Measurements from ENCODE around the gene ATG9A. TPM values are rescaled to one million over a fixed set of nuclear protein-coding genes. Genes with fewer than 3 reads are reported as not detected.
A peak's percentile ranks its signal among the peaks of the same experiment; 100 is the strongest.

The ATG9A gene
- total RNA-seq, 1 experiment from 2014 or later: 16.6 TPM

GRCh38 chr2:219182331-219183150 lies 46.9 kb downstream of the ATG9A start:
- Histone ChIP-seq H2AFZ (ENCODE audit: low read length) (no peak overlapping the region), H3K27me3 (ENCODE audit: low read length) (no peaks in the 10 kb centered on the region), H3K9me3 (ENCODE audit: low read length) (no peaks in the 10 kb centered on the region), H3K4me3 (ENCODE audit: low read length) (no peak overlapping the region), H3K9ac (ENCODE audit: low read length) (no peak overlapping the region), H3K36me3 (ENCODE audit: insufficient read depth, low read length) (peaks cover 30% of the 10 kb centered on the region), H3K27ac (ENCODE audit: low read length) (no peak overlapping the region), H3K4me1 (ENCODE audit: low read length) (peaks cover 13% of the 10 kb centered on the region), H4K20me1 (ENCODE audit: insufficient read depth, low read depth, low read length) (no peaks in the 10 kb centered on the region; the same call in 1 of the 2 replicates), H3K79me2 (ENCODE audit: low read length) (peaks cover 17% of the 10 kb centered on the region), H3K4me2 (ENCODE audit: low read depth, low read length, poor library complexity, severe bottlenecking) (no peak overlapping the region), H3K9me2 (replicated peaks; ENCODE audit: insufficient read depth, low read length) (no peaks in the 10 kb centered on the region)
- peak; percentile 7 for DNase-seq

GRCh38 chr2:219181531-219181930 lies 47.9 kb downstream of the ATG9A start:
- Histone ChIP-seq H3K4me1 (ENCODE audit: low read length) (peaks cover 18% of the 10 kb centered on the region), H3K9me2 (replicated peaks; ENCODE audit: insufficient read depth, low read length) (no peaks in the 10 kb centered on the region), H2AFZ (ENCODE audit: low read length) (no peak overlapping the region), H3K27me3 (ENCODE audit: low read length) (no peaks in the 10 kb centered on the region), H3K9ac (ENCODE audit: low read length) (no peak overlapping the region), H4K20me1 (ENCODE audit: insufficient read depth, low read depth, low read length) (no peaks in the 10 kb centered on the region; the same call in 1 of the 2 replicates), H3K36me3 (ENCODE audit: insufficient read depth, low read length) (peaks cover 30% of the 10 kb centered on the region), H3K79me2 (ENCODE audit: low read length) (peaks cover 18% of the 10 kb centered on the region), H3K4me3 (ENCODE audit: low read length) (no peak overlapping the region), H3K4me2 (ENCODE audit: low read depth, low read length, poor library complexity, severe bottlenecking) (no peak overlapping the region), H3K9me3 (ENCODE audit: low read length) (no peaks in the 10 kb centered on the region), H3K27ac (ENCODE audit: low read length) (no peak overlapping the region)
- no peak for DNase-seq

DNA sequence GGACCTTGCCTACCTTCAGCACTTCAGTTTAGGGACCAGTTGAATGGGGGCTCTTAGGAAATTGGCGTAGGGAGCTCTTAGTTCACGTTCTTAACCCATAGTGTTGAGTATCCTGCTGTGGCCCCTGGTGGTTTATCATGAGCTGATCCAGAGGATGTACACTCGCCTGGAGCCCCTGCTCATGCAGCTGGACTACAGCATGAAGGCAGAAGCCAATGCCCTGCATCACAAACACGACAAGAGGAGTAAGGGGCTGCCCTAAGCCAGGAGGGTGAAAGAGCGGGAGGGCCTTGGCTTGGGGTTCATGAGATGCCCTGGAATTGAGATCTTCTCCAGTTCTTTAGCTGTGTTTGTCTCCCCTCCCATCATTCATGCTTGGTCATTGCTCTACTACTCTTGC lies 48.5 kb downstream of the ATG9A start:
- no peak overlapping the region for H3K4me2 ChIP-seq (ENCODE audit: low read depth, low read length, poor library complexity, severe bottlenecking)
- DNase-seq: no peak
- H3K4me1 ChIP-seq (ENCODE audit: low read length): peaks cover 16% of the 10 kb centered on the region
- H3K9ac ChIP-seq (ENCODE audit: low read length): no peak overlapping the region
- peaks cover 30% of the 10 kb centered on the region for H3K36me3 ChIP-seq (ENCODE audit: insufficient read depth, low read length)
- H3K27ac ChIP-seq (ENCODE audit: low read length): no peak overlapping the region
- no peaks in the 10 kb centered on the region for H3K27me3 ChIP-seq (ENCODE audit: low read length)
- H2AFZ ChIP-seq (ENCODE audit: low read length): no peak overlapping the region
- H3K9me2 ChIP-seq (replicated peaks; ENCODE audit: insufficient read depth, low read length): no peaks in the 10 kb centered on the region
- H4K20me1 ChIP-seq (ENCODE audit: insufficient read depth, low read depth, low read length): no peaks in the 10 kb centered on the region; the same call in 1 of the 2 replicates
- H3K4me3 ChIP-seq (ENCODE audit: low read length): no peak overlapping the region
- peaks cover 24% of the 10 kb centered on the region for H3K79me2 ChIP-seq (ENCODE audit: low read length)
- no peaks in the 10 kb centered on the region for H3K9me3 ChIP-seq (ENCODE audit: low read length)

DNA sequence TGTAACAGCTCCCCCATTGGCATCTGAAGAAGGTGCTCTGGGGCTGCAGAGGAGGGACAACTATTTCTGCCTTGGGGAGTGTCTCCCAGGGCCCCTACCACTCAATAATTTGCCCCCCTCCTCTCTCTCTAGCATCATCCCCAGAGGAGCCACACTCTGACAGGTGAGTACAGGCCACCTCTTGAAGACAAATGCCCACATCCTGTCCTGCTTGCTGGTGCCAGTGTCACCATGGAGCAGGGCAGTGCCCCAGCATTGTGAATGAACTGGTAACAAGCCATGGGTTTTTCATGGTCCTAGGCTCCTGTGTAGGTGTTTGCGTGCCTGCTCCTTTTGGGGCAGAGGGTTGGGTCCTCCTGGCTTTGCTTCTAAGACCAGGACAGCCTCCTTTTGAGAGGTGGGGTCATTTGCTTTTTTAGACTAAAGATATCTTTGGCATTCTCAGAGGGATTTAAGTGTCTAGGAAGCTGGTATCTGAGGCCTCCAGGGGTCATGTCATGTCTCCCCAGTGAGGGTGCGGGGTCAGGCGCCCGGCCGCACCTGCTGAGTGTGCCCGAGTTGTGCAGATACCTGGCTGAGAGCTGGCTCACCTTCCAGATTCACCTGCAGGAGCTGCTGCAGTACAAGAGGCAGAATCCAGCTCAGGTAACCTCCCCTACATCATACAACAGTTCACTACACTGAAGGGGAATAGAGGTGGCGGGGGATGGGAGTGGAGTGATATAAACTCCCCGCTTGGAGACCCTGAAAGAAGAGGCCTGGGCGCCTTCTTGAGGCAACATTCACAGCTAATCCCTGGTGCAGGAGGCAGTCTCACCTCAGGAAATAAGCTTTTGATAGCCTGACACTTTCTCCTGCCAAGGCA lies 49.6 kb downstream of the ATG9A start:
- Histone ChIP-seq H3K9ac (ENCODE audit: low read length) (peak overlapping the region; percentile 94; the same call in 1 of the 2 replicates), H3K79me2 (ENCODE audit: low read length) (peaks cover 32% of the 10 kb centered on the region), H3K4me3 (ENCODE audit: low read length) (peak overlapping the region; percentile 81; the same call in 1 of the 2 replicates), H3K36me3 (ENCODE audit: insufficient read depth, low read length) (peaks cover 31% of the 10 kb centered on the region), H4K20me1 (ENCODE audit: insufficient read depth, low read depth, low read length) (no peaks in the 10 kb centered on the region; the same call in 1 of the 2 replicates), H2AFZ (ENCODE audit: low read length) (no peak overlapping the region), H3K9me2 (replicated peaks; ENCODE audit: insufficient read depth, low read length) (no peaks in the 10 kb centered on the region), H3K4me2 (ENCODE audit: low read depth, low read length, poor library complexity, severe bottlenecking) (peak overlapping the region; percentile 92), H3K9me3 (ENCODE audit: low read length) (no peaks in the 10 kb centered on the region), H3K27me3 (ENCODE audit: low read length) (no peaks in the 10 kb centered on the region), H3K4me1 (ENCODE audit: low read length) (peaks cover 22% of the 10 kb centered on the region), H3K27ac (ENCODE audit: low read length) (no peak overlapping the region)
- DNase-seq: no peak

- Histone ChIP-seq H3K27me3 (ENCODE audit: low read length) (no peaks in the 10 kb centered on the region), H3K4me2 (ENCODE audit: low read depth, low read length, poor library complexity, severe bottlenecking) (peak overlapping the region; percentile 92), H3K9ac (ENCODE audit: low read length) (peak overlapping the region; percentile 94), H3K9me2 (replicated peaks; ENCODE audit: insufficient read depth, low read length) (no peaks in the 10 kb centered on the region), H4K20me1 (ENCODE audit: insufficient read depth, low read depth, low read length) (no peaks in the 10 kb centered on the region), H3K9me3 (ENCODE audit: low read length) (no peaks in the 10 kb centered on the region), H2AFZ (ENCODE audit: low read length) (peak overlapping the region; percentile 76; the same call in 1 of the 2 replicates), H3K27ac (ENCODE audit: low read length) (peak overlapping the region; percentile 52), H3K79me2 (ENCODE audit: low read length) (peaks cover 39% of the 10 kb centered on the region), H3K36me3 (ENCODE audit: insufficient read depth, low read length) (peaks cover 32% of the 10 kb centered on the region), H3K4me3 (ENCODE audit: low read length) (peak overlapping the region; percentile 81), H3K4me1 (ENCODE audit: low read length) (peaks cover 22% of the 10 kb centered on the region)
- peak; percentile 68 for DNase-seq
These were observed 50.9 kb downstream of the ATG9A start for GRCh38 chr2:219178377-219179175.

DNA sequence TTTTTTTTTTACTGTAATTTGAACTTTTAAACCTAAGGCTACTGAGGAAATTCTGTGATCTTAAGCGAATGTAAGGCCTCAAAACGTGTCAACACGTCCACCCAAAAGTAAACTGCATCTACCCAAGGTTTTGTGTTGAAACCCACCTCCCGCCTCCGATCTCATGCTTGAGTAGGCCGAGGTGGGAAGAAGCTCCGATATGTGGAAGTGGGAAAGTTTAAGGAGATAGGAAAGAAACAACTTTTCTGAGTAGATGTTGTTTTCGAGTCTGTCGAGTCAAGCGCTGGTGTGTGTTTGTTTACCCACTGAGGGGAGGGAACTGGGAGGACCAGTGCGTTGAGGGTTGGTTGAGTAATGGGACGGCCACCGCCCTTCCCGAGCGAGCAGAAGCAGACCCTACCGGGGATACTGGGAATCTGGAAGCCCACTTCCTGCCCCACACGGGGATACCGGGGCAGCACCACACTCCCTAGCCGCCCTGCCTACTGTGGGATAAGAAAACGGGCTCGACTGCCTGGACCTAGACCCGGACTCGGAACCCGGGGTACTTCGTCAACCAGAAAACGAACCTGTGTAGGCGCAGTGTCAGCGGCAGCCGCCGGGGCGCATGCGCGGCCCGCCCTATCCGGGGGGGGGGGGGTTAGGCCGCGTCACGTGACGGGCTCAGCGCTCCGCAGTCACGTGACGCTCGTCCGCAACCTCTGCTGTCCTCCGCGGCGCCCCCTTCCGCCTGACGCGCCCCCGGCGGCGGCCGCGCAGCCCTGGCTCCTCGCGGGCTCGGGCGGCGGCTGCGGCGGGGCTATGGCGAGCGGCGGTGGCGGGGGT lies 51.7 kb downstream of the ATG9A start, which contains the start of gene RETREG2:
RETREG2 (plus strand) TSS at position 724 of the 825 bp plus-strand sequence; CDS start at position 802, 78 bp downstream.
- peaks cover 26% of the 10 kb centered on the region for H3K36me3 ChIP-seq (ENCODE audit: insufficient read depth, low read length)
- H3K9ac ChIP-seq (ENCODE audit: low read length): peak within 1 kb of the TSS; percentile 98
- peaks cover 39% of the 10 kb centered on the region for H3K79me2 ChIP-seq (ENCODE audit: low read length)
- H3K9me3 ChIP-seq (ENCODE audit: low read length): no peaks in the 10 kb centered on the region
- H3K27ac ChIP-seq (ENCODE audit: low read length): peak within 1 kb of the TSS; percentile 88
- H3K4me1 ChIP-seq (ENCODE audit: low read length): peaks cover 22% of the 10 kb centered on the region
- H3K9me2 ChIP-seq (replicated peaks; ENCODE audit: insufficient read depth, low read length): no peaks in the 10 kb centered on the region
- H3K4me3 ChIP-seq (ENCODE audit: low read length): peak within 1 kb of the TSS; percentile 81
- DNase-seq: peak; percentile 95
- peak within 1 kb of the TSS; percentile 92 for H3K4me2 ChIP-seq (ENCODE audit: low read depth, low read length, poor library complexity, severe bottlenecking)
- no peaks in the 10 kb centered on the region for H3K27me3 ChIP-seq (ENCODE audit: low read length)
- peak within 1 kb of the TSS; percentile 76; the same call in 1 of the 2 replicates for H2AFZ ChIP-seq (ENCODE audit: low read length)
- no peaks in the 10 kb centered on the region for H4K20me1 ChIP-seq (ENCODE audit: insufficient read depth, low read depth, low read length)

All from Karpas-422 (cell line).